PC-9 (cell line): ENCODE data around the gene SPINT2. TPM values are rescaled to one million over a fixed set of nuclear protein-coding genes. Genes with fewer than 3 reads are reported as not detected.

Experiments used
- BruUV-seq: library from RNA; stranded (reverse); fragments of 400-500 nt; replicated peaks from 2 replicates; lab custom pipeline; 2021; lab: Mats Ljungman, UMichigan
- CTCF ChIA-PET: fragments of 300-600 bp; sonication (Branson Sonifier 250); formaldehyde crosslinking; loops from one replicate; lab custom pipeline; 2022; ENCODE audit warnings: antibody characterized with exemption; lab: Charles Lee
- POLR2A ChIA-PET: fragments of 300-600 bp; sonication (Branson Sonifier 250); formaldehyde crosslinking; loops from one replicate; lab custom pipeline; 2022; ENCODE audit warnings: antibody characterized with exemption; ENCODE audit not compliant: unreplicated experiment; lab: Charles Lee
- DNase-seq, 2 experiments: peaks; one replicate each; pipeline versions ENCODE4 v3.0.0 to v3.0.0-alpha.2; 2015 to 2022; ENCODE audit warnings: mixed read lengths in 1 of 2
- H2AFZ ChIP-seq: fragments of 200-600 bp; sonication (generic); 2 replicates; pipeline ENCODE4 v1.8.1; 2017; ENCODE audit warnings: antibody characterized with exemption
- H3F3A ChIP-seq: fragments of 200-600 bp; sonication (generic); 2 replicates; pipeline ENCODE4 v1.8.1; 2017; ENCODE audit warnings: antibody characterized with exemption, mild to moderate bottlenecking, low read depth; ENCODE audit not compliant: insufficient read depth
- H3K27ac ChIP-seq: fragments of 200-600 bp; sonication (generic); 2 replicates; pipeline ENCODE4 v1.6.1; 2016; ENCODE audit warnings: mixed run types
- H3K27me3 ChIP-seq: fragments of 200-600 bp; sonication (generic); 2 replicates; pipeline ENCODE4 v1.6.1; 2016; ENCODE audit warnings: low read depth, mixed run types; ENCODE audit not compliant: insufficient read depth
- H3K36me3 ChIP-seq: fragments of 200-600 bp; sonication (generic); 2 replicates; pipeline ENCODE4 v1.6.1; 2016; ENCODE audit warnings: low read depth, mixed run types
- H3K4me1 ChIP-seq: fragments of 200-600 bp; sonication (generic); replicated peaks from 2 replicates; pipeline ENCODE4 v1.6.1; 2016; ENCODE audit warnings: mixed run types; ENCODE audit not compliant: insufficient read depth
- H3K4me2 ChIP-seq: fragments of 200-600 bp; sonication (generic); 2 replicates; pipeline ENCODE4 v1.6.1; 2017; ENCODE audit warnings: mixed run types
- H3K4me3 ChIP-seq: fragments of 200-600 bp; sonication (generic); 2 replicates; pipeline ENCODE4 v1.6.1; 2016; ENCODE audit warnings: mixed run types
- H3K79me2 ChIP-seq: fragments of 200-600 bp; sonication (generic); 2 replicates; pipeline ENCODE4 v1.6.1; 2017; ENCODE audit warnings: low read depth, mixed run types
- H3K9me2 ChIP-seq: fragments of 200-600 bp; sonication (generic); 2 replicates; pipeline ENCODE4 v1.8.1; 2017; ENCODE audit warnings: mild to moderate bottlenecking; ENCODE audit not compliant: insufficient read depth
- H3K9me3 ChIP-seq: fragments of 200-600 bp; sonication (generic); 2 replicates; pipeline ENCODE4 v1.8.1; 2016; ENCODE audit warnings: low read depth; ENCODE audit not compliant: insufficient read depth
- H4K20me1 ChIP-seq: fragments of 200-600 bp; sonication (generic); 2 replicates; pipeline ENCODE4 v1.8.1; 2017; ENCODE audit not compliant: insufficient read depth
- EZH2 ChIP-seq: fragments of 200-600 bp; sonication (generic); IDR thresholded peaks from 2 replicates; pipeline ENCODE4 v1.8.0; 2017; ENCODE audit warnings: antibody characterized with exemption, low read depth
- intact Hi-C: fragments of 100-400 bp; cut with micrococcal nuclease; formaldehyde crosslinking; loops from one replicate; pipeline ENCODE4 v1.10.0; 2022; ENCODE audit not compliant: unreplicated experiment
- total RNA-seq: library from RNA; stranded (reverse); gene quantifications from 2 replicates; pipeline ENCODE4 v1.2.3, GENCODE V29; 2021
- TF ChIP-seq, protein P1 (sequence below): fragments of 200-600 bp; sonication (generic); conservative IDR thresholded peaks from 2 replicates; pipeline ENCODE4 v1.6.1; 2017; ENCODE audit warnings: mixed run types, antibody characterized with exemption, mild to moderate bottlenecking, moderate library complexity

SPINT2 gene
- total RNA-seq, 1 experiment from 2014 or later = 1,019 TPM

DNA sequence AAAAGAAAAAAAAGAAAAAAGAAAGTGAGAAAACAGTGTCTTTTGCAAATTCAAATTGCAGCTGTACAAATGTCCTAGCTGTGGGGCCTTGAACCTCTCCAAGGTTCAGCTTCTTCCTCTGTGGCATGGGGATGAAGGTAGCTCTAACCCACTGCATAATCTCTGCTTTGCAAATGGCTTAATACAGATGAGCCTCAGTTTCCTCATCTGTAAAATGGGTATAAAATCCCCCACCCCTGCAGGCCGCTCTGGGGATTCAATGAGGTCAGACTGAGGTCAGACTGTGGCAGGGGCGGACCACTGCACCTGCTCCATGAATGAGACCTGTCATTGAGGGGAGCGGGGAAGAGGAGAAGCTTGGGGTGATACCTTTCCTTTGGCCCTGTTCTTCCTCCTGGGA, 46.2 kb upstream of the SPINT2 start:
- Histone ChIP-seq H3K4me3 (no peak overlapping the region), H3K4me1 (no peaks in the 10 kb centered on the region), H3F3A (no peaks in the 10 kb centered on the region), H4K20me1 (no peaks in the 10 kb centered on the region), H3K9me2 (no peaks in the 10 kb centered on the region), H3K27me3 (no peaks in the 10 kb centered on the region), H3K4me2 (no peak overlapping the region), H3K9me3 (no peaks in the 10 kb centered on the region), H3K27ac (no peak overlapping the region), H3K36me3 (no peaks in the 10 kb centered on the region), H2AFZ (no peak overlapping the region), H3K79me2 (no peaks in the 10 kb centered on the region)
- no peak for DNase-seq
- ChIA-PET POLR2A (interaction anchor here (0.6 kb wide), 1 partner anchor 185 kb away, joined by 3 read pairs; the partner anchor contains the start of gene FAM98C), CTCF (no interaction called here)
- intact Hi-C loops = no loop called here
- no TSS peak for BruUV-seq
- TF ChIP-seq, protein P1, sequence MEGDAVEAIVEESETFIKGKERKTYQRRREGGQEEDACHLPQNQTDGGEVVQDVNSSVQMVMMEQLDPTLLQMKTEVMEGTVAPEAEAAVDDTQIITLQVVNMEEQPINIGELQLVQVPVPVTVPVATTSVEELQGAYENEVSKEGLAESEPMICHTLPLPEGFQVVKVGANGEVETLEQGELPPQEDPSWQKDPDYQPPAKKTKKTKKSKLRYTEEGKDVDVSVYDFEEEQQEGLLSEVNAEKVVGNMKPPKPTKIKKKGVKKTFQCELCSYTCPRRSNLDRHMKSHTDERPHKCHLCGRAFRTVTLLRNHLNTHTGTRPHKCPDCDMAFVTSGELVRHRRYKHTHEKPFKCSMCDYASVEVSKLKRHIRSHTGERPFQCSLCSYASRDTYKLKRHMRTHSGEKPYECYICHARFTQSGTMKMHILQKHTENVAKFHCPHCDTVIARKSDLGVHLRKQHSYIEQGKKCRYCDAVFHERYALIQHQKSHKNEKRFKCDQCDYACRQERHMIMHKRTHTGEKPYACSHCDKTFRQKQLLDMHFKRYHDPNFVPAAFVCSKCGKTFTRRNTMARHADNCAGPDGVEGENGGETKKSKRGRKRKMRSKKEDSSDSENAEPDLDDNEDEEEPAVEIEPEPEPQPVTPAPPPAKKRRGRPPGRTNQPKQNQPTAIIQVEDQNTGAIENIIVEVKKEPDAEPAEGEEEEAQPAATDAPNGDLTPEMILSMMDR = no peak
- TF ChIP-seq EZH2 = no peak

DNA sequence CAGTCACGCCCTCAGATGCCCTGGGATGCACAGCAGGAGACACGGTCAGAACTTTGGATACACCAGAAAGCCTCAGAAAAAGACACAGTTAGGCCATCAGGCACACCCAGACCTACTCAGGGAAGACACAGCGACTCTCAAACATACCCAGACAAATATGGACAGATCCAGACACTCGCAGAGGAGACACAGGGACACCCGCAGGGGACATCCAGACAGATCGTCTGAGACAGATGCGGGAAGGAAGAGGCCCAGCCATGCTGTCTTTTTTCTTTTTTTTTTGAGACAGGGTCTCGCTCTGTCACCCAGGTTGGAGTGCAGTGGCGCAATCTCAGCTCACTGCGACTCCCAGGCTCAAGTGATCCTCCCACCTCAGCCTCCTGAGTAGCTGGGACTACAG, 45.2 kb upstream of the SPINT2 start:
- Histone ChIP-seq H3K27me3 (no peaks in the 10 kb centered on the region), H3K4me2 (no peak overlapping the region), H3K36me3 (no peaks in the 10 kb centered on the region), H3K9me2 (no peaks in the 10 kb centered on the region), H3F3A (no peaks in the 10 kb centered on the region), H3K4me3 (no peak overlapping the region), H3K27ac (no peak overlapping the region), H3K79me2 (no peaks in the 10 kb centered on the region), H3K4me1 (no peaks in the 10 kb centered on the region), H2AFZ (no peak overlapping the region), H3K9me3 (no peaks in the 10 kb centered on the region), H4K20me1 (no peaks in the 10 kb centered on the region)
- TF ChIP-seq, protein P1 = no peak
- TF ChIP-seq EZH2 = no peak
- ChIA-PET POLR2A (no interaction called here), CTCF (no interaction called here)
- no peak for DNase-seq
- intact Hi-C loops = no loop called here
- BruUV-seq = no TSS peak

DNA sequence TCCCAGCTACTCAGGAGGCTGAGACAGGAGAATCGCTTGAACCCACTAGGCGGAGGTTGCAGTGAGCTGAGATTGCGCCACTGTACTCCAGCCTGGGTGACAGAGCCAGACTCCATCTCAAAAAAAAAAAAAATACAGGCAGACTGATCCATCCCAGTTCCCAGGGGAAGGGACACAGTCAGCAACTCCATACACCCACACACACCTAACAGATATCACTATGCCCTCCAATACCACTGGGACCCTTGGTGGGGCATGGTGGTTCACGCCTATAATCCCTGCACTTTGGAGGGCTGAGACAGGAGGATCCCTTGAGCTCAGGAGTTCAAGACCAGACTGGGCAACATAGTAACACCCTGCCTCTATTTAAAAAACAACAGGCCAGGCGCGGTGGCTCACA, 43.0 kb upstream of the SPINT2 start:
- Histone ChIP-seq H3F3A (no peaks in the 10 kb centered on the region), H2AFZ (no peak overlapping the region), H4K20me1 (no peaks in the 10 kb centered on the region), H3K27me3 (no peaks in the 10 kb centered on the region), H3K27ac (no peak overlapping the region), H3K9me3 (no peaks in the 10 kb centered on the region), H3K4me3 (no peak overlapping the region), H3K4me1 (no peaks in the 10 kb centered on the region), H3K9me2 (no peaks in the 10 kb centered on the region), H3K4me2 (no peak overlapping the region), H3K36me3 (no peaks in the 10 kb centered on the region), H3K79me2 (no peaks in the 10 kb centered on the region)
- BruUV-seq = no TSS peak
- POLR2A ChIA-PET = no interaction called here
- TF ChIP-seq, protein P1 = no peak
- TF ChIP-seq EZH2 = no peak
- DNase-seq = no peak
- intact Hi-C loops = no loop called here
- CTCF ChIA-PET = no interaction called here
